IgD-negative memory B cell (primary cell): ENCODE measurements around the gene BAIAP2. TPM values are rescaled to one million over a fixed set of nuclear protein-coding genes. Genes with fewer than 3 reads are reported as not detected.

ENCODE experiments used
- H3K27ac Mint-ChIP-seq, 3 donors: one replicate each; pipeline ENCODE4 v1.8.0; 2020 to 2022; ENCODE audit warnings: mild to moderate bottlenecking in 3 of 3, mixed read lengths in 3 of 3, moderate library complexity in 1 of 3
- H3K27me3 Mint-ChIP-seq: one replicate; pipeline ENCODE4 v1.8.0; 2021; ENCODE audit warnings: mixed read lengths
- H3K36me3 Mint-ChIP-seq: one replicate; pipeline ENCODE4 v1.8.0; 2020; ENCODE audit warnings: mild to moderate bottlenecking, mixed read lengths
- H3K4me1 Mint-ChIP-seq, 3 donors: one replicate each; pipeline ENCODE4 v1.8.0; 2020 to 2022; ENCODE audit warnings: mixed read lengths in 3 of 3, mild to moderate bottlenecking in 1 of 3
- H3K4me3 Mint-ChIP-seq, 4 donors: one replicate each; pipeline ENCODE4 v1.8.0; 2020 to 2022; ENCODE audit warnings: mild to moderate bottlenecking in 4 of 4, mixed read lengths in 4 of 4, moderate library complexity in 3 of 4
- H3K9me3 Mint-ChIP-seq, 3 donors: one replicate each; pipeline ENCODE4 v1.8.0; 2020 to 2021; ENCODE audit warnings: mixed read lengths in 3 of 3, mild to moderate bottlenecking in 1 of 3
- polyA plus RNA-seq: library from polyadenylated mRNA; unstranded; fragments of 300-500 nt; fragmentation: Illumina TruSeq; gene quantifications from one replicate; pipeline ENCODE4 v1.2.3, GENCODE V29; 2021

The BAIAP2 gene
- polyA plus RNA-seq, 1 donor from 2014 or later: 0.48 TPM

GRCh38 chr17:81034168-81034777 is 678 bp upstream of the BAIAP2 start:
- peaks cover 28% of the 10 kb centered on the region for H3K27me3 Mint-ChIP-seq
- peak overlapping the region in 2 of 3 donors; percentile 7 to 78 for H3K27ac Mint-ChIP-seq

GRCh38 chr17:81035521-81036196 is 708 bp downstream of the BAIAP2 start:
- Mint-ChIP-seq H3K9me3 (no peaks in the 10 kb centered on the region), H3K4me1 (peaks cover 0 to 6% (median 2%) of the 10 kb centered on the region in 3 donors), H3K36me3 (peaks cover 2% of the 10 kb centered on the region), H3K27me3 (peaks cover 24% of the 10 kb centered on the region), H3K27ac (peak overlapping the region in 2 of 3 donors; percentile 16 to 70), H3K4me3 (peak overlapping the region; percentile 65 to 90 (median 75))

More at GRCh38 chr17:81034168-81034777, 678 bp upstream of the BAIAP2 start:
- Mint-ChIP-seq H3K36me3 (peaks cover 2% of the 10 kb centered on the region), H3K4me3 (peak overlapping the region; percentile 72 to 92 (median 74)), H3K4me1 (peaks cover 0 to 6% (median 2%) of the 10 kb centered on the region in 3 donors), H3K9me3 (no peaks in the 10 kb centered on the region)

- H3K27ac Mint-ChIP-seq: peak overlapping the region in 2 of 3 donors; percentile 16 to 67
- peaks cover 0 to 6% (median 2%) of the 10 kb centered on the region in 3 donors for H3K4me1 Mint-ChIP-seq
- peaks cover 23% of the 10 kb centered on the region for H3K27me3 Mint-ChIP-seq
- peaks cover 2% of the 10 kb centered on the region for H3K36me3 Mint-ChIP-seq
- peak overlapping the region in 3 of 4 donors; percentile 1 to 79 (median 71) for H3K4me3 Mint-ChIP-seq
- no peaks in the 10 kb centered on the region for H3K9me3 Mint-ChIP-seq
Measured at GRCh38 chr17:81036197-81036941, 1.4 kb downstream of the BAIAP2 start.

GRCh38 chr17:81037026-81037797 is 2.3 kb downstream of the BAIAP2 start:
- H3K9me3 Mint-ChIP-seq: no peaks in the 10 kb centered on the region
- peaks cover 23% of the 10 kb centered on the region for H3K27me3 Mint-ChIP-seq
- H3K4me1 Mint-ChIP-seq: peaks cover 0 to 6% (median 2%) of the 10 kb centered on the region in 3 donors
- peaks cover 2% of the 10 kb centered on the region for H3K36me3 Mint-ChIP-seq
- peak overlapping the region; percentile 13 to 85 (median 67) for H3K27ac Mint-ChIP-seq
- peak overlapping the region in 2 of 4 donors; percentile 72 to 79 for H3K4me3 Mint-ChIP-seq

- H3K27ac Mint-ChIP-seq: peak overlapping the region in 2 of 3 donors; percentile 67 to 85
- H3K9me3 Mint-ChIP-seq: no peaks in the 10 kb centered on the region
- H3K36me3 Mint-ChIP-seq: peaks cover 2% of the 10 kb centered on the region
- peaks cover 0 to 6% (median 1%) of the 10 kb centered on the region in 3 donors for H3K4me1 Mint-ChIP-seq
- peak overlapping the region in 2 of 4 donors; percentile 21 to 79 for H3K4me3 Mint-ChIP-seq
- H3K27me3 Mint-ChIP-seq: peaks cover 24% of the 10 kb centered on the region
Measured at GRCh38 chr17:81037798-81038733, 3.1 kb downstream of the BAIAP2 start.

GRCh38 chr17:81039096-81039495 is 4.1 kb downstream of the BAIAP2 start:
- Mint-ChIP-seq H3K36me3 (peaks cover 2% of the 10 kb centered on the region), H3K27ac (peak overlapping the region in 1 of 3 donors; percentile 67), H3K4me3 (no peak overlapping the region), H3K9me3 (no peaks in the 10 kb centered on the region), H3K27me3 (peaks cover 19% of the 10 kb centered on the region), H3K4me1 (peaks cover 0 to 3% (median 1%) of the 10 kb centered on the region in 3 donors)

- H3K36me3 Mint-ChIP-seq: peaks cover 2% of the 10 kb centered on the region
- no peaks in the 10 kb centered on the region for H3K9me3 Mint-ChIP-seq
- H3K4me3 Mint-ChIP-seq: no peak overlapping the region
- H3K27me3 Mint-ChIP-seq: peaks cover 19% of the 10 kb centered on the region
- no peak overlapping the region for H3K27ac Mint-ChIP-seq
- peaks cover 0 to 3% (median 1%) of the 10 kb centered on the region in 3 donors for H3K4me1 Mint-ChIP-seq
Measured at GRCh38 chr17:81039854-81040758, 5.2 kb downstream of the BAIAP2 start.

- peaks cover 2% of the 10 kb centered on the region for H3K36me3 Mint-ChIP-seq
- peak overlapping the region in 1 of 4 donors; percentile 35 for H3K4me3 Mint-ChIP-seq
- peaks cover 16% of the 10 kb centered on the region for H3K27me3 Mint-ChIP-seq
- no peak overlapping the region for H3K27ac Mint-ChIP-seq
- no peaks in the 10 kb centered on the region for H3K9me3 Mint-ChIP-seq
- H3K4me1 Mint-ChIP-seq: peaks cover 0 to 1% (median 0%) of the 10 kb centered on the region in 3 donors
Measured at GRCh38 chr17:81040791-81041337, 5.9 kb downstream of the BAIAP2 start.

- peaks cover 13% of the 10 kb centered on the region for H3K27me3 Mint-ChIP-seq
- H3K4me3 Mint-ChIP-seq: no peak overlapping the region
- no peaks in the 10 kb centered on the region for H3K36me3 Mint-ChIP-seq
- peaks cover 0 to 1% (median 0%) of the 10 kb centered on the region in 3 donors for H3K4me1 Mint-ChIP-seq
- H3K27ac Mint-ChIP-seq: no peak overlapping the region
- H3K9me3 Mint-ChIP-seq: no peaks in the 10 kb centered on the region
Measured at GRCh38 chr17:81042606-81043005, 7.7 kb downstream of the BAIAP2 start.

- Mint-ChIP-seq H3K4me1 (peaks cover 0 to 1% (median 0%) of the 10 kb centered on the region in 3 donors), H3K9me3 (no peaks in the 10 kb centered on the region), H3K4me3 (no peak overlapping the region), H3K36me3 (no peaks in the 10 kb centered on the region), H3K27ac (no peak overlapping the region), H3K27me3 (peaks cover 13% of the 10 kb centered on the region)
Measured at GRCh38 chr17:81043319-81043724, 8.4 kb downstream of the BAIAP2 start.

GRCh38 chr17:81043725-81044427 is 8.9 kb downstream of the BAIAP2 start:
- no peak overlapping the region for H3K27ac Mint-ChIP-seq

GRCh38 chr17:81044428-81044763 is 9.4 kb downstream of the BAIAP2 start:
- H3K4me1 Mint-ChIP-seq: peaks cover 2 to 4% (median 4%) of the 10 kb centered on the region in 3 donors
- no peak overlapping the region for H3K4me3 Mint-ChIP-seq
- no peaks in the 10 kb centered on the region for H3K9me3 Mint-ChIP-seq
- no peaks in the 10 kb centered on the region for H3K36me3 Mint-ChIP-seq
- peaks cover 15% of the 10 kb centered on the region for H3K27me3 Mint-ChIP-seq
- no peak overlapping the region for H3K27ac Mint-ChIP-seq

More at GRCh38 chr17:81043725-81044427, 8.9 kb downstream of the BAIAP2 start:
- Mint-ChIP-seq H3K4me1 (peaks cover 0 to 1% (median 0%) of the 10 kb centered on the region in 3 donors), H3K27me3 (peaks cover 15% of the 10 kb centered on the region), H3K36me3 (no peaks in the 10 kb centered on the region), H3K4me3 (no peak overlapping the region), H3K9me3 (no peaks in the 10 kb centered on the region)
